PC-9 (cell line): ENCODE measurements around the gene CPPED1. TPM values are rescaled to one million over a fixed set of nuclear protein-coding genes. Genes with fewer than 3 reads are reported as not detected.

ENCODE experiments used
- BruUV-seq: library from RNA; stranded (reverse); fragments of 400-500 nt; replicated peaks from 2 replicates; lab custom pipeline; 2021; lab: Mats Ljungman, UMichigan
- CTCF ChIA-PET: fragments of 300-600 bp; sonication (Branson Sonifier 250); formaldehyde crosslinking; loops from one replicate; lab custom pipeline; 2022; ENCODE audit warnings: antibody characterized with exemption; lab: Charles Lee
- POLR2A ChIA-PET: fragments of 300-600 bp; sonication (Branson Sonifier 250); formaldehyde crosslinking; loops from one replicate; lab custom pipeline; 2022; ENCODE audit warnings: antibody characterized with exemption; ENCODE audit not compliant: unreplicated experiment; lab: Charles Lee
- DNase-seq, 2 experiments: peaks; one replicate each; pipeline versions ENCODE4 v3.0.0 to v3.0.0-alpha.2; 2015 to 2022; ENCODE audit warnings: mixed read lengths in 1 of 2
- H2AFZ ChIP-seq: fragments of 200-600 bp; sonication (generic); 2 replicates; pipeline ENCODE4 v1.8.1; 2017; ENCODE audit warnings: antibody characterized with exemption
- H3F3A ChIP-seq: fragments of 200-600 bp; sonication (generic); 2 replicates; pipeline ENCODE4 v1.8.1; 2017; ENCODE audit warnings: antibody characterized with exemption, mild to moderate bottlenecking, low read depth; ENCODE audit not compliant: insufficient read depth
- H3K27ac ChIP-seq: fragments of 200-600 bp; sonication (generic); 2 replicates; pipeline ENCODE4 v1.6.1; 2016; ENCODE audit warnings: mixed run types
- H3K27me3 ChIP-seq: fragments of 200-600 bp; sonication (generic); 2 replicates; pipeline ENCODE4 v1.6.1; 2016; ENCODE audit warnings: low read depth, mixed run types; ENCODE audit not compliant: insufficient read depth
- H3K36me3 ChIP-seq: fragments of 200-600 bp; sonication (generic); 2 replicates; pipeline ENCODE4 v1.6.1; 2016; ENCODE audit warnings: low read depth, mixed run types
- H3K4me1 ChIP-seq: fragments of 200-600 bp; sonication (generic); replicated peaks from 2 replicates; pipeline ENCODE4 v1.6.1; 2016; ENCODE audit warnings: mixed run types; ENCODE audit not compliant: insufficient read depth
- H3K4me2 ChIP-seq: fragments of 200-600 bp; sonication (generic); 2 replicates; pipeline ENCODE4 v1.6.1; 2017; ENCODE audit warnings: mixed run types
- H3K4me3 ChIP-seq: fragments of 200-600 bp; sonication (generic); 2 replicates; pipeline ENCODE4 v1.6.1; 2016; ENCODE audit warnings: mixed run types
- H3K79me2 ChIP-seq: fragments of 200-600 bp; sonication (generic); 2 replicates; pipeline ENCODE4 v1.6.1; 2017; ENCODE audit warnings: low read depth, mixed run types
- H3K9me2 ChIP-seq: fragments of 200-600 bp; sonication (generic); 2 replicates; pipeline ENCODE4 v1.8.1; 2017; ENCODE audit warnings: mild to moderate bottlenecking; ENCODE audit not compliant: insufficient read depth
- H3K9me3 ChIP-seq: fragments of 200-600 bp; sonication (generic); 2 replicates; pipeline ENCODE4 v1.8.1; 2016; ENCODE audit warnings: low read depth; ENCODE audit not compliant: insufficient read depth
- H4K20me1 ChIP-seq: fragments of 200-600 bp; sonication (generic); 2 replicates; pipeline ENCODE4 v1.8.1; 2017; ENCODE audit not compliant: insufficient read depth
- CTCF ChIP-seq: fragments of 200-600 bp; sonication (generic); conservative IDR thresholded peaks from 2 replicates; pipeline ENCODE4 v1.6.1; 2017; ENCODE audit warnings: mixed run types, antibody characterized with exemption, mild to moderate bottlenecking, moderate library complexity
- EZH2 ChIP-seq: fragments of 200-600 bp; sonication (generic); IDR thresholded peaks from 2 replicates; pipeline ENCODE4 v1.8.0; 2017; ENCODE audit warnings: antibody characterized with exemption, low read depth
- intact Hi-C: fragments of 100-400 bp; cut with micrococcal nuclease; formaldehyde crosslinking; loops from one replicate; pipeline ENCODE4 v1.10.0; 2022; ENCODE audit not compliant: unreplicated experiment
- total RNA-seq: library from RNA; stranded (reverse); gene quantifications from 2 replicates; pipeline ENCODE4 v1.2.3, GENCODE V29; 2021

Gene CPPED1
- total RNA-seq, 1 experiment from 2014 or later = 66.9 TPM

GRCh38 chr16:12744860-12745259 is 58.8 kb downstream of the CPPED1 start:
- Histone ChIP-seq H3K79me2 (0 out of 2 replicates have a peak, but pooled peaks cover 8% of the 10 kb centered on the region), H4K20me1 (0 out of 2 replicates have a peak, but pooled peaks cover 4% of the 10 kb centered on the region), H3K27me3 (no peaks in the 10 kb centered on the region), H2AFZ (no peak overlapping the region), H3K4me3 (no peak overlapping the region), H3K9me3 (no peaks in the 10 kb centered on the region; the same call in 1 of the 2 replicates), H3F3A (0 out of 2 replicates have a peak, but pooled peaks cover 4% of the 10 kb centered on the region), H3K4me2 (no peak overlapping the region), H3K27ac (no peak overlapping the region), H3K9me2 (no peaks in the 10 kb centered on the region), H3K36me3 (no peaks in the 10 kb centered on the region; the same call in 1 of the 2 replicates), H3K4me1 (no peaks in the 10 kb centered on the region)
- intact Hi-C loops = no loop called here
- ChIA-PET CTCF (no interaction called here), POLR2A (no interaction called here)
- DNase-seq = no peak
- no TSS peak for BruUV-seq
- no peak for TF ChIP-seq EZH2
- no peak for TF ChIP-seq CTCF

DNA sequence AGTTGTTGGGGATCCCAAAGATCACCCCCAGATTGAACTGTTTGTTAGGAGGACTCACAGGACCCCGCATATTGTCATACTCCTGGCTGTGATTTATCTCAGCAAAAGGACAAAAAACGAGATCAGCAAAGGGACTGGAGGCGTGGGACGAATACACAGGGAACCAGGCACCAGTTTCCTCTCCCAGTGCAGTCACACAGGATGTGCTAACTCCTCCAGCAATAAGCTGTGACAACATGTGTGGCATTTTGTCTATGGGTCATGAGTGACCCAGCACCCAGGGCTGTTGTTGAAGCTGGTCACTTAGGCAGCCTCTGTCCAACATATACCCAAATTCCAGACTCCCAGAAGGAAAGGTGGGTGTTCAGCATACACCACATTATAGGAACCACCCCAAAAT is 60.9 kb downstream of the CPPED1 start:
- TF ChIP-seq CTCF (no peak), EZH2 (no peak)
- Histone ChIP-seq H3K79me2 (0 out of 2 replicates have a peak, but pooled peaks cover under 1% of the 10 kb centered on the region), H2AFZ (no peak overlapping the region), H3K9me3 (no peaks in the 10 kb centered on the region; the same call in 1 of the 2 replicates), H3K4me2 (no peak overlapping the region), H3F3A (0 out of 2 replicates have a peak, but pooled peaks cover 3% of the 10 kb centered on the region), H3K4me1 (no peaks in the 10 kb centered on the region), H3K4me3 (no peak overlapping the region), H3K9me2 (no peaks in the 10 kb centered on the region), H3K36me3 (no peaks in the 10 kb centered on the region; the same call in 1 of the 2 replicates), H3K27me3 (no peaks in the 10 kb centered on the region), H3K27ac (no peak overlapping the region), H4K20me1 (0 out of 2 replicates have a peak, but pooled peaks cover 4% of the 10 kb centered on the region)
- BruUV-seq = no TSS peak
- DNase-seq = no peak
- intact Hi-C loops = no loop called here
- ChIA-PET CTCF (no interaction called here), POLR2A (no interaction called here)

DNA sequence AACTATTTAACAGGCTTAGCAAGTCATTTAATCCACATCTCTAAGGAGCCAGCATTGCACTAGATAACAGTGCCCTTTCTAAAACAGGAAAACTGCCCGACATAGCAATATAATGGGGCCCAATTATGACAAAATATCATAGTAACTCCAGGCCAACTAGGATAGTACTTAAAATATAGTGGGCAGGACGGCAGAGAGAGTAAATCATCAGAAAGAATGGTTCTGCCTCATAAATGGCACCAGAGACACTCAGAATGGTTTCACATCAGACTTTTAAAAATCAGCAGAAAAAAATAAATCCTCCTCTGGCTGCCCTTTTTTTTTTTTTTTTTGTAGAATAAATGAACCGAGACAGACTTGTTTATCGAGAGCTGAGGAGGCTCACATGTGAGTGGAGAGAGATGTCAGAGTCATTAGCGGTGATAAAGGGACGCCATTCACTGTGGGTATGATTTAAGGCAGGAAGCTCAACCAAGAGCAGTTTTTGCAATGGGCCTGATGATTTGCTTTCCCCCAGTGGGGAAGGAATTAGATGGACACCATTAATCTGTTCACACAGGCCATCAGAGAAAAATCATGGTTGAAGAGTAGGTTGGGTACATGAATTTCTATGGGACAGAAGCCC is 62.6 kb downstream of the CPPED1 start:
- H3K9me3 ChIP-seq = no peaks in the 10 kb centered on the region
- H3K4me1 ChIP-seq = no peaks in the 10 kb centered on the region
- 0 out of 2 replicates have a peak, but pooled peaks cover 4% of the 10 kb centered on the region for H4K20me1 ChIP-seq
- H3K4me3 ChIP-seq = no peak overlapping the region
- H3K9me2 ChIP-seq = no peaks in the 10 kb centered on the region
- no peak for TF ChIP-seq CTCF
- TF ChIP-seq EZH2 = no peak
- no peak overlapping the region for H3K27ac ChIP-seq
- no peak overlapping the region for H3K4me2 ChIP-seq
- no peak overlapping the region for H2AFZ ChIP-seq
- POLR2A ChIA-PET = interaction anchor here (0.7 kb wide), 1 partner anchor 80 kb away, joined by 20 read pairs; no protein-coding TSS in a partner anchor
- H3K27me3 ChIP-seq = no peaks in the 10 kb centered on the region
- intact Hi-C loops = no loop called here
- no peak for DNase-seq
- H3K36me3 ChIP-seq = no peaks in the 10 kb centered on the region; the same call in 1 of the 2 replicates
- H3F3A ChIP-seq = no peaks in the 10 kb centered on the region
- CTCF ChIA-PET = no interaction called here
- H3K79me2 ChIP-seq = no peaks in the 10 kb centered on the region
- no TSS peak for BruUV-seq
